Erythroblast (primary cell): ENCODE measurements around the gene ZG16B.

Source experiments
- DNase-seq, 2 experiments: peaks; one replicate each; lab custom pipeline; 2025; lab: John Stamatoyannopoulos, UW
- GATA1 ChIP-seq: IDR thresholded peaks from 2 replicates; pipeline ENCODE4 v1.6.1; 2011; ENCODE audit warnings: low read depth, mild to moderate bottlenecking, control low read depth, low read length, moderate library complexity
- POLR2A ChIP-seq: IDR thresholded peaks from 2 replicates; pipeline ENCODE4 v1.6.1; 2011; ENCODE audit warnings: mild to moderate bottlenecking, low read length

Gene ZG16B

GRCh38 chr16:2792940-2793339 lies 37.2 kb upstream of the ZG16B start:
- TF ChIP-seq POLR2A (no peak), GATA1 (no peak)
- DNase-seq, result no peak

DNA sequence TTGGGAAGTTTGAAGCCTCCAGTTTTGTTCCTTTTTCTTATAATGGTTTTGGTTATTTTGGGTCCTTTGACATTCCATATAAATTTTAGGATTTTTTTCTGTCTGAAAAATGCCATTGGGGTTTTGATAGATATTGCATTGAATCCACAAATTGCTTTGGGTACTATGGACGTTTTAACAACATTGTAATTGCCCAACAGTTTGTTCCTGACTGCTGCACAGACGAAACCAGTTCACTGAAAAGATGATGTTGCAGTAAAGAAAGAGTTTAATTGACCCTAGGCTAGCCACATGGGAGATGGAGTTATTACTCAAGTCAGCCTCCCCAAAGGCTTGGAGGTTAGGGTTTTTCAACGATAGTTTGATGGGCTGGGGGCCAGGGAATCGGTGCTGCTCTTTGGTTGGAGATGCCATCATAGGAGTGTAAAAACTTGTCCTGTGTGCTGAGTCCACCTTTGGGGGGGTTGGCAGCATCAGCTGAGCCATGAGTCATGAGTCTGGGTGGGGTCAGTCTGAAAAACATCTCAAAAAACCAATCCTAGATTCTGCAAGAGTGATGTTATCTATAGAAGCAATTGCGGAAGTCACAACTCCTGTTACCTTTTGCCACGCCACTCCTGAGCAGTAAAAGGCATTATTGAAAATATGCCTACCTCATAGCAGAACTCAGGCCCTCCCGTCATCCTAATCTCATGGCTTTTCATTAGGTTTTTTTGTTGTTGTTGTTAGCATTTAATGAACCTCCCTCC lies 34.5 kb upstream of the ZG16B start:
- TF ChIP-seq GATA1 (no peak), POLR2A (no peak)
- DNase-seq, result no peak

DNA sequence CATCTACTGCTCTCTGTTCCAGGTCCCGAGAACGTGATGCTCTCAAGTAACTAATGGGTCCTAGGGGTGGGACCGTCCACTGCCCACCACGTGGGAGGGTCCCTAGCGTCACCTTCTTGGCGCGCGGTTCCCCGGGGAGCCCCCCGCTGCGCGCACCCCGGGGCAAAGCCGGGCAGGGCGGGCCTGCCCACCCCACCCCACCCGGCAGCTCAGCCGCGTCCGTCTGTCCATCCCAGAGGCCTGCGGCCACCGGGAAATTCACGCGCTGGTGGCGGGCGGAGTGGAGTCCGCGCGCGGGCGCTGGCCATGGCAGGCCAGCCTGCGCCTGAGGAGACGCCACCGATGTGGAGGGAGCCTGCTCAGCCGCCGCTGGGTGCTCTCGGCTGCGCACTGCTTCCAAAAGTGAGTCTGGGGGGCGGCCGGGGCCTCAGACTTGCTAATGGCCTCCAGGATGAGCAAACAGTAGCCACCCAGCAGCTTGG lies 31.3 kb upstream of the ZG16B start:
- TF ChIP-seq POLR2A (no peak), GATA1 (no peak)
- no peak for DNase-seq

DNA sequence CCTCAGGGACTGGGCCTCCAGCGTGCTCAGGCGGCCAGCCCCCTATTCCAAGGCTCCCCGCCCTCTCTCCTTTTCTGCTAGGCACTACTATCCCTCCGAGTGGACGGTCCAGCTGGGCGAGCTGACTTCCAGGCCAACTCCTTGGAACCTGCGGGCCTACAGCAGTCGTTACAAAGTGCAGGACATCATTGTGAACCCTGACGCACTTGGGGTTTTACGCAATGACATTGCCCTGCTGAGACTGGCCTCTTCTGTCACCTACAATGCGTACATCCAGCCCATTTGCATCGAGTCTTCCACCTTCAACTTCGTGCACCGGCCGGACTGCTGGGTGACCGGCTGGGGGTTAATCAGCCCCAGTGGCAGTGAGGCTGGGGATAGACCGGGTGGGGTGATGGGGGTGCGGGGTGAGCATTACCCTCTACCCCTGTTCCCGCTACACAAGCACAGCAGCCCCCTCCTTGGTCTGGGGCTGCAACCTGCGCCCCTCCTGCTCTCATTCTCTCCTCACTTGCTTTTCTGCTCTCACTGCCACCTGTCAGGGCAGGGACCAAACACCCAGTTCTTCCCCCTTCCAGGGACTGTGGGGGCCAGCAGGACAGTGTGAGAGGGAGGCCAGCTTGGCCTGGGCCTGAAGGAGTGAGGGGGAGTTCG lies 30.8 kb upstream of the ZG16B start:
- TF ChIP-seq GATA1 (no peak), POLR2A (no peak)
- DNase-seq, result no peak

DNA sequence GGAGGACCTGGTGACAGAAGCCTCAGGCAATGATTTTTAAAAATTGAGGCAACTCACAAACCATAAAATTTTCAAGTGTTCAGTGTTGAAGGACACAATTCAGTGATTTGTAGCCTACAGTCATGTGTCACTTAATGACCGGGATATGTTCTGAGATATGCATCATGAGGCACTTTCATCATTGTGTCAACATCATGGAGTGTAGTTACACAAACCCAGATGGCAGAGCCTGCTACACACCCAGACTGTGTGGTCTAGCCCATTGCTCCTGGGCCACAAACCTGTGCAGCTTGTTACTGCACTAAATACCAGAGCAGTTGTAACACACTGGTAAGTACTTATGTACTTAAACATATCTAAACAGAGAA lies 30.3 kb upstream of the ZG16B start:
- TF ChIP-seq POLR2A (no peak), GATA1 (no peak)
- DNase-seq, result no peak

- no peak for DNase-seq
- TF ChIP-seq POLR2A (no peak), GATA1 (no peak)
Observed at GRCh38 chr16:2803545-2804195, 26.4 kb upstream of the ZG16B start.

DNA sequence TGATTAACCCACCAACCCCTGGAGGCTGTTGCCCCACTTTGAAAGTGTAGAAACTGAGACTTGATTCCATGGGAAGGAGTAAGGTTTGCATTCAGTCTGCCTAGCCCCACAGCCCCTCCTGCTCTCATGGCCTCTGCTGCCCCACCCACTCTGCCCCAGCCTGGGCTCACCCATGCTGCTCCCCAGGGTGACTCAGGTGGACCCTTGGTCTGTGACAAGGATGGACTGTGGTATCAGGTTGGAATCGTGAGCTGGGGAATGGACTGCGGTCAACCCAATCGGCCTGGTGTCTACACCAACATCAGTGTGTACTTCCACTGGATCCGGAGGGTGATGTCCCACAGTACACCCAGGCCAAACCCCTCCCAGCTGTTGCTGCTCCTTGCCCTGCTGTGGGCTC lies 25.4 kb upstream of the ZG16B start:
- TF ChIP-seq GATA1 (no peak), POLR2A (no peak)
- no peak for DNase-seq

DNA sequence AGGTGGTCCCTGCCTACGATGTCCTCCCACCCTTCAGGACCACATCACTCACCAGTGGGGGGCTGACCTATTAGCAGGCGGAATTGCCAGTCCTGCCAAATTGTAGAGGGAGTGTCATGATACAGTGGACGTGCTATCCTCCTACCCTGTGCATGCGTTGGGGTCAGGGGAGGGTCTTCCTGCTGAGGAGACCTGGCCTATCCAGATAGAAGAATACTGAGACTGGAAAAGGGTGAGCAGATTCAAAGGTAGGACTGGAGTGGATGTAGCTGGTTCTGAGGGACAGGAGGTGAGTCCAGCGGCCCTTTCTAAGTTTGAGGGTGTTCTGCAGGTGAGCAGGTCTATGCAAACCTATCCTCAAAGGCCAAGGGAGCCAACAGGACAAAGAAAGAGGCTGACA lies 23.8 kb upstream of the ZG16B start:
- DNase-seq, result no peak
- no peak for TF ChIP-seq GATA1
- TF ChIP-seq POLR2A, result no peak

GRCh38 chr16:2808181-2808580 lies 21.9 kb upstream of the ZG16B start:
- TF ChIP-seq POLR2A (no peak), GATA1 (no peak)
- DNase-seq, result no peak

GRCh38 chr16:2809149-2809760 lies 20.8 kb upstream of the ZG16B start:
- TF ChIP-seq GATA1 (no peak), POLR2A (no peak)
- no peak for DNase-seq

GRCh38 chr16:2810651-2811050 lies 19.5 kb upstream of the ZG16B start:
- no peak for TF ChIP-seq GATA1
- no peak for TF ChIP-seq POLR2A
- DNase-seq, result no peak

DNA sequence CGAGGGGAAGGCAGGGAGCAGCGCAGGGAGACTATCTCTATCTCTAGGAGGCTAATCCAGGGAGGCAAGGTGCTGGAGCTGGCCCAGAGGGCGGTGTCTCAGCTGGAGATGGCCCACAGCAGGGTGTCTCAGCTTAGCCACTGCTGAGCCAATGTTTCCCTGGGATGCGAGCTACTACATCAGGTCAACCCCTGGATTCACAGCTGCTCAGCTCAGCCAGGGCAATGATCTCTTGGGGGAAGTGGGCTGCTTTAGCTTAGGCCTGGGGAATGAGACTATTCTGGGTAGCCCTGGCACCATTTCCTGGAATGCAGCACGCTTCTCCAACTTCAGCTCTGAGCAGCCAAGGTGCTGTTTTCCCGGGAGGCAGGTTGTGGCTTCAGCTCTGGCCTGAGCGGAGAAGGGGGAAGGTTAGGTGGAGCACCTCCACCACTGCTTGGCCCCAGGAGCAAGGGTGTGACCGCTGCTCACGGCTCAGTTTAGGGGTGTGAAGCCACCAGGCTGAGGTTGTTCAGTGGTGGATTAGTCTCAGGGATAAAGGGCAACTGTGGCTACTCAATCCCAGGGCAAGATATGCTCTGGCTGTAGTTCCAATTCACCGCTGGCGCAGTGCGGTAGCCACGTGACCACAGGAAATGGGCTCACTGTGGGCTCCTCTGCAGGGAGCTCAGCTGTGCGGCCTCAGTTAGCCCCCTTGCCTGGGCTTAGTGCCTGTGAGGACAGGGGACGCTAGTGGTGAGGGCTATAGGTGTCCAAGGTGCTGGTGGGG lies 18.2 kb upstream of the ZG16B start:
- no peak for TF ChIP-seq POLR2A
- TF ChIP-seq GATA1, result no peak
- DNase-seq, result no peak

DNA sequence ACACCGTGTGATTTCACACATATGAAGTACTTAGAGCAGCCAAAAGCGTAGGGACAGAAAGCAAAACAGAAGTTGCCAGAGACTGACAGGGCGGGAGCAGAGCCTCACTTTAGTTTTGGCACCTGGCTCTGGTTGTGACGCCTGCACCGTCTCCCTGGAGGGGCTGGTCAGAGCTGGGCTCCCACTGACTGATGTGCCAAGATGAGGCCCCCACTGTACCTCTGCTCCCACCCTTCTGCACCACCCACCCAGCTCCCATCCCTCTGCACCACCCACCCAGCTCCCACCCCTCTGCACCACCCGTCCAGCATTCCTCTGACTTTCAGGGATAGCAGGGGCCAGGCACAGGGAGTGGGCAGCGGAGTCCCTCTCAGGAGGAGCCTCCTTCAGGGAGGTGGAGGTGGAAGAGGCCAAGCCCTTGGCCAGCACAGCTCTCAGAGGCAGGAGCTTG lies 16.3 kb upstream of the ZG16B start:
- TF ChIP-seq GATA1, result no peak
- TF ChIP-seq POLR2A, result no peak
- DNase-seq, result no peak
